ENCODE data around the gene AGO4.

DNA sequence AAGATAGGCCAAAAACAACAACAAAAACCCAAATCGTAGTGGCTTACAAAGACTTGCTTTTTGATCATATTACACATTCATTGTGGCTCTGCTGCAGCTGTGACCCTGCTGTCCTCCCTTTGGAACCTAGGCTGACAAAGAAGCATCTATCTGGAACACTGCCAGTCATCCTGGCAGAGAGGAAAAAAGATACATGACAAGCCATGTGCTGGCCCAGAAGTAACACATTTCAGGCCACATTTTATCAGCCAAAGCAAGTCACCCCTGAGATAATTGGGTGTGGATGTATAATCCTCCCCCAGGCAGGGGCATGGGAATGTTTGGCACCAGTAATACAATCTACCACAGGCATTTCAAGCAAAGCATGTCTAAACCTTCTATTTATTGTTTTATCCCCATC, 38.0 kb downstream of the AGO4 start:
- TF ChIP-seq, protein P1, sequence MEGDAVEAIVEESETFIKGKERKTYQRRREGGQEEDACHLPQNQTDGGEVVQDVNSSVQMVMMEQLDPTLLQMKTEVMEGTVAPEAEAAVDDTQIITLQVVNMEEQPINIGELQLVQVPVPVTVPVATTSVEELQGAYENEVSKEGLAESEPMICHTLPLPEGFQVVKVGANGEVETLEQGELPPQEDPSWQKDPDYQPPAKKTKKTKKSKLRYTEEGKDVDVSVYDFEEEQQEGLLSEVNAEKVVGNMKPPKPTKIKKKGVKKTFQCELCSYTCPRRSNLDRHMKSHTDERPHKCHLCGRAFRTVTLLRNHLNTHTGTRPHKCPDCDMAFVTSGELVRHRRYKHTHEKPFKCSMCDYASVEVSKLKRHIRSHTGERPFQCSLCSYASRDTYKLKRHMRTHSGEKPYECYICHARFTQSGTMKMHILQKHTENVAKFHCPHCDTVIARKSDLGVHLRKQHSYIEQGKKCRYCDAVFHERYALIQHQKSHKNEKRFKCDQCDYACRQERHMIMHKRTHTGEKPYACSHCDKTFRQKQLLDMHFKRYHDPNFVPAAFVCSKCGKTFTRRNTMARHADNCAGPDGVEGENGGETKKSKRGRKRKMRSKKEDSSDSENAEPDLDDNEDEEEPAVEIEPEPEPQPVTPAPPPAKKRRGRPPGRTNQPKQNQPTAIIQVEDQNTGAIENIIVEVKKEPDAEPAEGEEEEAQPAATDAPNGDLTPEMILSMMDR (optimal IDR thresholded peaks at IDR 0.05 in 1 of 3, IDR thresholded peaks at IDR 0.05 in 1 of 3, conservative IDR thresholded peaks at IDR 0.05 in 1 of 3; ENCODE audit: extremely low read depth in 1 of 3, insufficient read depth in 2 of 3, low read length in 3 of 3) = no peak
- no peak for TF ChIP-seq EZH2 (IDR thresholded peaks at IDR 0.05; ENCODE audit: low read length)
